ENCODE results near the gene CCDC148. TPM values are rescaled to one million over a fixed set of nuclear protein-coding genes. Genes with fewer than 3 reads are reported as not detected.

The CCDC148 gene
- total and polyA plus RNA-seq, 2 donors (not counting 3 experiments of a cell fraction or from before 2014, with no cell fraction given) = 0.04 to 0.69 TPM

GRCh38 chr2:158221063-158222020 lies 235.2 kb downstream of the CCDC148 start:
- H3K9ac ChIP-seq (replicated peaks; ENCODE audit: extremely low read depth, insufficient read depth, low read length) = no peak overlapping the region
- no peaks in the 10 kb centered on the region for H4K20me1 ChIP-seq (replicated peaks; ENCODE audit: control insufficient read depth, extremely low read depth, insufficient read depth, low read length)
- BruUV-seq (replicated peaks) = no TSS peak
- H3K9me1 ChIP-seq (replicated peaks; ENCODE audit: control insufficient read depth, extremely low read depth, insufficient read depth, low read length) = no peaks in the 10 kb centered on the region
- dilution Hi-C loops (cut with MboI; ENCODE audit: extremely low pct_ligation_motif_present, low sequenced_read_pairs) = no loop called here
- no peak for TF ChIP-seq EZH2 (IDR thresholded peaks at IDR 0.05; ENCODE audit: borderline replicate concordance, low read depth, low read length, severe bottlenecking)
- TF ChIP-seq, protein P1, sequence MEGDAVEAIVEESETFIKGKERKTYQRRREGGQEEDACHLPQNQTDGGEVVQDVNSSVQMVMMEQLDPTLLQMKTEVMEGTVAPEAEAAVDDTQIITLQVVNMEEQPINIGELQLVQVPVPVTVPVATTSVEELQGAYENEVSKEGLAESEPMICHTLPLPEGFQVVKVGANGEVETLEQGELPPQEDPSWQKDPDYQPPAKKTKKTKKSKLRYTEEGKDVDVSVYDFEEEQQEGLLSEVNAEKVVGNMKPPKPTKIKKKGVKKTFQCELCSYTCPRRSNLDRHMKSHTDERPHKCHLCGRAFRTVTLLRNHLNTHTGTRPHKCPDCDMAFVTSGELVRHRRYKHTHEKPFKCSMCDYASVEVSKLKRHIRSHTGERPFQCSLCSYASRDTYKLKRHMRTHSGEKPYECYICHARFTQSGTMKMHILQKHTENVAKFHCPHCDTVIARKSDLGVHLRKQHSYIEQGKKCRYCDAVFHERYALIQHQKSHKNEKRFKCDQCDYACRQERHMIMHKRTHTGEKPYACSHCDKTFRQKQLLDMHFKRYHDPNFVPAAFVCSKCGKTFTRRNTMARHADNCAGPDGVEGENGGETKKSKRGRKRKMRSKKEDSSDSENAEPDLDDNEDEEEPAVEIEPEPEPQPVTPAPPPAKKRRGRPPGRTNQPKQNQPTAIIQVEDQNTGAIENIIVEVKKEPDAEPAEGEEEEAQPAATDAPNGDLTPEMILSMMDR (IDR thresholded peaks at IDR 0.05; ENCODE audit: extremely low read depth in 1 of 2, insufficient read depth in 1 of 2, low read depth in 1 of 2, low read length in 2 of 2) = no peak
- no peak for TF ChIP-seq MAX (IDR thresholded peaks at IDR 0.05; ENCODE audit: insufficient read depth, insufficient read length)
- no peak for TF ChIP-seq POLR2A (IDR thresholded peaks at IDR 0.05; ENCODE audit: low read depth, low read length)
- TF ChIP-seq MYC (IDR thresholded peaks at IDR 0.05; ENCODE audit: low read depth, low read length) = no peak
- no peak for TF ChIP-seq GATA2 (IDR thresholded peaks at IDR 0.05; ENCODE audit: insufficient read depth, insufficient read length, low read depth, low read length)
- TF ChIP-seq POLR2AphosphoS5 (IDR thresholded peaks at IDR 0.05; ENCODE audit: insufficient read depth, low read depth, low read length) = no peak
- no peak for TF ChIP-seq FOS (IDR thresholded peaks at IDR 0.05; ENCODE audit: borderline replicate concordance, insufficient read depth, low read length)
- no peak for TF ChIP-seq JUN (IDR thresholded peaks at IDR 0.05; ENCODE audit: borderline replicate concordance, insufficient read depth, insufficient read length, low read depth)
- no peaks in the 10 kb centered on the region for H3K79me2 ChIP-seq (ENCODE audit: control insufficient read depth, insufficient read depth, low read length)
- ChIA-PET CTCF (no interaction called here), POLR2A (no interaction called here)
- DNase-seq (ENCODE audit: low read depth, low spot score) (no peak), FAIRE-seq (no peak)
- H3K27me3 ChIP-seq (ENCODE audit: control insufficient read depth in 2 of 2, insufficient read depth in 2 of 2, low read length in 2 of 2) = peaks cover 6 to 18% of the 10 kb centered on the region in 2 experiments
- H3K4me3 ChIP-seq (replicated peaks in 1 of 3; ENCODE audit: insufficient read depth in 1 of 3, low read depth in 1 of 3, low read length in 3 of 3) = no peak overlapping the region
- intact Hi-C loops (cut with micrococcal nuclease) = no loop called here
- no peak overlapping the region for H3K4me2 ChIP-seq (ENCODE audit: insufficient read depth, low read length)
- H3K9me3 ChIP-seq (replicated peaks; ENCODE audit: control insufficient read depth, insufficient read depth, low read length) = no peaks in the 10 kb centered on the region
- H3K36me3 ChIP-seq (ENCODE audit: control insufficient read depth in 2 of 2, extremely low read depth in 1 of 2, insufficient read depth in 2 of 2, low read length in 2 of 2) = no peaks in the 10 kb centered on the region
- H3K27ac ChIP-seq (ENCODE audit: insufficient read depth, low read depth, low read length) = no peak overlapping the region
- no peak overlapping the region for H2AFZ ChIP-seq (ENCODE audit: low read depth, low read length)
- no peaks in the 10 kb centered on the region for H3K4me1 ChIP-seq (ENCODE audit: control insufficient read depth, extremely low read depth, insufficient read depth, low read length)

All from endothelial cell of umbilical vein (primary cell).